Non-pigmented ciliary epithelial cell (primary cell): ENCODE measurements around the gene USP17L17.
"Not testable (repeated sequence)": the region's sequence is repeated elsewhere in the genome, so short reads cannot be mapped to it uniquely, and the experiment has no call there.

ENCODE experiments used
- DNase-seq: peaks from one replicate; pipeline ENCODE4 v3.0.0-alpha.2; 2010; ENCODE audit warnings: low read depth

The USP17L17 gene

GRCh38 chr4:9243579-9243978 lies at the start of gene USP17L17:
USP17L17 (plus strand) TSS chr4:9243879; CDS start chr4:9243879, 0 bp downstream.
- DNase-seq: not testable (repeated sequence)

GRCh38 chr4:9210357-9210756 lies 33.3 kb upstream of the USP17L17 start, which contains the start of gene USP17L10:
USP17L10 (plus strand) TSS chr4:9210657; CDS start chr4:9210657, 0 bp downstream.
- DNase-seq: not testable (repeated sequence)

GRCh38 chr4:9214701-9215100 lies 29.0 kb upstream of the USP17L17 start:
- DNase-seq: not testable (repeated sequence)

- not testable (repeated sequence) for DNase-seq
Observed at GRCh38 chr4:9215105-9215504, 28.6 kb upstream of the USP17L17 start, which contains the start of gene USP17L11. USP17L11 (plus strand) TSS chr4:9215405; CDS start chr4:9215405, 0 bp downstream.

GRCh38 chr4:9219852-9220251 lies 23.8 kb upstream of the USP17L17 start, which contains the start of gene USP17L12:
USP17L12 (plus strand) TSS chr4:9220152; CDS start chr4:9220152, 0 bp downstream.
- not testable (repeated sequence) for DNase-seq

- not testable (repeated sequence) for DNase-seq
Observed at GRCh38 chr4:9224596-9224995, 19.1 kb upstream of the USP17L17 start, which contains the start of gene USP17L13. USP17L13 (plus strand) TSS chr4:9224896; CDS start chr4:9224896, 0 bp downstream.

GRCh38 chr4:9230249-9230648 lies 13.4 kb upstream of the USP17L17 start:
- DNase-seq: not testable (repeated sequence)

- DNase-seq: not testable (repeated sequence)
Observed at GRCh38 chr4:9234085-9234484, 9.6 kb upstream of the USP17L17 start, which contains the start of gene USP17L15. USP17L15 (plus strand) TSS chr4:9234385; CDS start chr4:9234385, 0 bp downstream.

GRCh38 chr4:9238461-9238860 lies 5.2 kb upstream of the USP17L17 start:
- not testable (repeated sequence) for DNase-seq

GRCh38 chr4:9247953-9248680 lies 4.4 kb downstream of the USP17L17 start, which contains the start of gene USP17L18:
USP17L18 (plus strand) TSS chr4:9248630; CDS start chr4:9248630, 0 bp downstream.
- DNase-seq: not testable (repeated sequence)

GRCh38 chr4:9253078-9253477 lies 9.4 kb downstream of the USP17L17 start, which contains the start of gene USP17L19:
USP17L19 (plus strand) TSS chr4:9253378; CDS start chr4:9253378, 0 bp downstream.
- not testable (repeated sequence) for DNase-seq

- not testable (repeated sequence) for DNase-seq
Observed at GRCh38 chr4:9257824-9258223, 14.1 kb downstream of the USP17L17 start, which contains the start of gene USP17L20. USP17L20 (plus strand) TSS chr4:9258124; CDS start chr4:9258124, 0 bp downstream.

- not testable (repeated sequence) for DNase-seq
Observed at GRCh38 chr4:9262572-9262971, 18.9 kb downstream of the USP17L17 start, which contains the start of gene USP17L21. USP17L21 (plus strand) TSS chr4:9262872; CDS start chr4:9262872, 0 bp downstream.

GRCh38 chr4:9267319-9267718 lies 23.6 kb downstream of the USP17L17 start, which contains the start of gene USP17L22:
USP17L22 (plus strand) TSS chr4:9267619; CDS start chr4:9267619, 0 bp downstream.
- not testable (repeated sequence) for DNase-seq

- DNase-seq: not testable (repeated sequence)
Observed at GRCh38 chr4:9271719-9272118, 28.0 kb downstream of the USP17L17 start.
